Hematopoietic multipotent progenitor cell treated with erythropoietin and hydrocortisone succinate and interleukin-3 and kit ligand, for 15 days (in vitro differentiated cells): ENCODE results near the gene ERCC4.

Source experiments
- DNase-seq: peaks from one replicate; pipeline ENCODE4 v3.0.0-alpha.2; 2015; ENCODE audit warnings: low spot score

ERCC4 gene

DNA sequence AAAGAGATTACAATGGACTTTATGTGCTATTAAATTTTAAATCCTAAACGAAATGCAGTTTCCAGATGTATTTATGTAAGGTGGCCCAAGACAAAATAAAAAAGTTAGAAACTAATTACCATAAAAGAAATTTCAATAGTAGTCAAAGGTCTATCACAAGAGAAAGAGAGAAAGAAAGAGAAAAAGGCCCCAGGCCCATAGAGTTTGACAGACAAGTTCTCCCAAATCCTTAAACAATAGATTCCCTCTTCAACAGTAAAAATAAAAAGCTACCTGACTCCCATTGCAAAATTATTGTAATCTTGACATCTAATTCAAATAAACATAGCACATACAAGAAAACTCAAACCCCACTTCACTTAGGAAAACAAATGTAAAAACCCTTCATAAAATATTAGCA lies 8.6 kb upstream of the ERCC4 start:
- DNase-seq: no peak

DNA sequence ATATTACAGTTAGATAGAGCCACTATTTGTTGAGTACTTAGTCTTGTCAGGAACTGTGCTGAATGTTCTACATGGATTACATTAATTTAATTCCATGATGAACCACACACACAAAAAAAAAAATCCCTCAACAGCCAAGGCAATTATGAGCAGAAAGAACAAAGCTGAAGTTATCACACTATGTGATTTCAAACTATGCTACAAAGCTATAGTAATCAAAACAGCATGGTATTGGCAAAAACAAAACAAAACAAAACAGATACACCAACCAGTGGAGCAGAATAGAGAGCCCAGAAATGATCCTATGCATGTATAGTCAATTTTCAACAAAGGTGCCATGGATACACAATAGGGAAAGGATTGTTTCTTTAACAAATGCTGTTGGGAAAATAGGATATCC lies 8.1 kb upstream of the ERCC4 start:
- no peak for DNase-seq

DNA sequence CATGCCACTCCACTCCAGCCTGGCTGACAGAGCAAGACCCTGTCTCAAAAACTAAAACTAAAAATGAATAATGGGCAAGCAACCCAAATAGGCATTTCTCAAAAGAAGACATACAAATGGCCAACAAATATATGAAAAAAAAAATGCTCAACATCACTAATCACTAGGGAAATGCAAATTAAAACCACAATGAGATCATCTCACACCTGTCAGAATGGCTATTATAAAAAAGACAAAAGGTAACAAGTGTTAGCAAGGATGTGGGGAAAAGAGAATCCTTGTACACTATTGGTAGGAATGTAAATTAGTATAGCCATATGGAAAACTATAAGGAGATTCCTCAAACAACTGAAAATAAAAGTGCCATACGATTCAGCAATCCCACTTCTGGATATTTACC lies 7.1 kb upstream of the ERCC4 start:
- DNase-seq: no peak

DNA sequence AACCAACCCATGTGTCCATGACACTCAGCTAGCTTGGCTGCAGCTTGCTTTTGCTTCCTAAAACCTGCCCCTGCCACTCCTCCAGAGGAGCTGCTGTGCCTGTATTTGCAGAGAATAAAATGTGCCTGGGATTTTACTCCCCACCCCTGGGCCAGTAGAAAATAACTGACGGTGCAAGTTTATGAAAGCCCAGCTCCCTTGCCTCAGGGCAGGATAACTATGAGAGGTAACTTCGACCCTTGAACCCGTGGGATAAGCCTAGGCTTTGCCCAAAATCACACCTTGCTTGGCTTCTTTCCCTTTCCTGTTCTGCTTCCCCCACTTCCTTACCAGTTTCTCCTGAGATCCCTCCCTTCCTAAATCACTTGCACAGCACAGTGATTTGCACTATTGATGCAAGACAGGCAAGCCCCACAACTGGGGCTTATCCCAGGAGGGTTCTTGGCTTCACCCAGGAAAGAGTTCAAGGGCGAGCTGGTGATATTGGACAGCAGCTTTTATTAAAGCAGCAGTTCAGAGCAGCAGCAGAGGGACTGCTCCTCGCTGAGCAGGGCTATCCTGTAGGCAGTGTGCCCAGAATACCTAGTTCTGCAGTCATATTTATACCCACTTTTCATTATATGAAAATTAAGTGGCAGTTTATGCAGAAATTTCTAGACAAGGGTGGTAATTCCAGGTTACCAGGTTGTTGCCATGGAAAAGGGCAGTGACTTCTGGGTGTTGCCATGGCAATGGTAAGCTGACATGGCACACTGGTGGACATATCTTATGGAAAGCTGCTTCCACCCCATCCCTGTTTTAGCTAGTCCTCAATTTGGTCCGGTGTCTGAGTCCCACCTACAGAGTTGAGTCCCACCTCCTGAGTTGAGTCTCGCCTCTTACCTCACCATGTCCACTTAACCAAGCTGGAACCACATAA lies 6.3 kb upstream of the ERCC4 start:
- no peak for DNase-seq

DNA sequence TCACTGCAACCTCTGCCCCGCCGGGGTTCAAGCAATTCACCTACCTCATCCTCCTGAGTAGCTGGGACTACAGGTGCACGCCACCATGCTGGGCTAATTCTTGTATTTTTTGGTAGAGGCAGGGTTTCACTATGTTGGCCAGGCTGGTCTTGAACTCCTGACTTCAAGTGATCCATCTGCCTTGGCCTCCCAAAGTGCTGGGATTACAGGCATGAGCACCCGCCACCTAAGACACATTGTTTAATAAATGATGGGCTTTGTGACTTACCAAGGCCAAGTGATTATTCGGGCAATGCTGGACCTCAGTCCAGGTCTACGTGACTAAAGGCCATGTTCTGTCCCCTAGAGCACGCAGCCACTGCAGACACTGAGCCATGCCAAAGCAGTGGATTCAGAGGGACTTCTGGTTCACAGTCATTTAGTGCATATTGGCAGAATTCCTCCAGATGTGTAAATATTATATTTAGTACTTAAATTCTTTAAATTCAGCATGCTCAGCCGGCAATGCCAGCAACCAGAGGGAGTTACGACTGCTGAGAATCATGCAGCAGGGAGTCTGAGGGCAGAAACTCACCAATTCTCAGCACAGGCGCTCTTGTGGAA lies 4.8 kb upstream of the ERCC4 start:
- DNase-seq: no peak

DNA sequence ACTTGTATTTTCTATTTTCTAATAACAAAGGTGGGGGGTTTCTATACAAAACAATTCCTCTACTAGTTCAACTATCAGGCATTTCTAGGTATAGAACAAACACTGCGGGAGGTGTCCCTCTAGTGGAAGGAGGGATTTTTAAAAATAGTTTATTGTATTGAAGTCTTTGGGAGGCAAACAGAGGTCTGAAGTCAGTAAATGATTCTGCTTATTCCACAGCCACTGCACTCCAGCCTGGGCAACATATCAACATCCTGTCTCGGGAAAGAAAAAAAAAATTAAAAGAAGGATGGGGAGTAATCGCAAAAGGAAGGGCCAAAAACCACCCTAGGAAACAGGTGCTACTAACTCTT lies 648 bp upstream of the ERCC4 start:
- peak; percentile 46 for DNase-seq

DNA sequence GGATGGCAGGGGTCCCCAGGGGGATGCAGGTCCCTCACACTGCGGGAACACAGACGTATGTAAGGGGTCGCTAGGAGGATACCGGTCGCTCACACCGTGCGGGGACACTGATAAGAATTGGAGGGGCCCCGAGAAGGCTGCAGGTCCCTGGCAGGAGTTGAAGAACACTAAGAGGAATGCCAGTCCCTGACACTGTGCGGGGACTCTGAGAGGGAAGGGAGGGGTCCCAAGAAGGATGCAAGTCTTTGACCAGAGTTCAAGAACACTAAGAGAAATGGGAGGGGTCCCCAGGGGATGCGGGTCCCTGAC lies 510 bp downstream of the ERCC4 start:
- DNase-seq: no peak

DNA sequence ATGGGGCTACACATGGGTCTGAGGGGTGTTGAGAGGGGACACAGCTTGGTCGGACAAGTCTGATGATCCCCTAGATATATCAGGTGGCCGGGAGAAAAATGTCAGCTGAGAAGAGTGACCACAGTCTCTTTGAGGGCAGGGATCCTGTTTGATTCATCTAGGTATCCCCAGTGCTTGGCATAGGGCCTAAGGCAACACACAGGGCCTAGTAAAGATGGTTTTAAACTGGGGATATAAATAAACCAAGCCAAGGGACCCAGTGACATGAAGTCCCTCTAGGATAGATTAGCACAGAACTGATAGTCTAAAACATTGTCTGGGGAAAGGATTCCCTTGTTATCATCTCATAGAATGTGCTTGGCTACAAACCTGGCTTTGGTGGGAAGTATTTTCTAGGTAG lies 1.4 kb downstream of the ERCC4 start:
- DNase-seq: no peak

DNA sequence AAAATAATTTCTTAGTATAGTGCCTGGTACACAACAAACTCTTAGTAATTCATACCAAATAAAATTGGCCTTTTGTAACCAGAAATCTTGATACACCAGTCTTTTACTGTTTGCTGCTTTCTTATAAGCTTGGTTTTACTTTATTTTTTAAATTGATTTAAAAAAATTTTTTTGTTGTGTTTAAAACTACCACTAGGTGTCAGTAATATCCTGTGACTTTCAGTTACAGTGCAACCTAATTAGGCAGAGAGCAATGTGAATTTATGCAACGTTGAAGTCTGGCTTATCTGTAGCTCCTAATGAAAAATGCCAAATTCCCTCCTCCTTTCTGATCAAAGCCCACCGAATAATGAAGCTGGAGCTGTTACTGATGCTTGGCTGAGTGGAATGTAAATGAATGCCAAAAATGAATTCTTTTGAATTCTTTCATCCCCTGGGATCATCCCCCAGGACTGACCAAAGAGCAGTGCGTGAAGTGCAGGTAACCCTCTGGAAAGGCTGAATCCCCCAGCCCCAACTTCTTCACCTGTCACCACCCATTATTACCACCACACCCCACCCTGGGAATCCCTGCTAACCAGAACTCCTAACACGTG lies 3.8 kb downstream of the ERCC4 start:
- peak; percentile 76 for DNase-seq

DNA sequence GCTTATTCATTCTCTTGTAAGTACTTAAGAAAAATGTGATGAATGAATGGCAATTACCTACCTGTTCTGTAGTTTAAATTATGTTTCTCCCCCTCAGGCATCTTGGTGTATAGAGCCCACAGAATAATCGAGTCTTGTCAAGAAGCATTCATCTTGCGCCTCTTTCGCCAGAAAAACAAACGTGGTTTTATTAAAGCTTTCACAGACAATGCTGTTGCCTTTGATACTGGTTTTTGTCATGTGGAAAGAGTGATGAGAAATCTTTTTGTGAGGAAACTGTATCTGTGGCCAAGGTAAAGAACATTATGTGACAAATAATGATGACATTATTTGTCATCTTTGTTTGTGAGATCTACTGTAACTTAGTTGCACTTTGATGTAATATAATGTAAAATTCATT lies 6.5 kb downstream of the ERCC4 start:
- DNase-seq: no peak

DNA sequence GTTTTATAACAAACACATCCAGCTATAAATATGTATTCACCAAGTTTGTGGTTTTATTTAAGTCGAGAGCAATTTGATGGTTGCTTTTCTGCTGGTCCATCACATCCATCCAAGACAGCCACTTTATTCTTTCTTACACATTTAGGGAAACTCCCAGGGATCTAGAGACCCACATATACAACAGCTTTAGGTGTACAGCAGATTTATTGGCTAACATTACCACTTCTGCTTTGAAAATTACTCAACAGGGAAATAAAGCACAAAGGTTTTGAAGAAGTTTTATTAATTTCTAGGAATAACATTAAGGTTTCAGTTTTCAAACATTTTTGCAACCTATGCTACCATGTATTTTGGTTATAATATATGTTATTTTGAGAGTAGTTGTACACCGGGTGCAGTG lies 6.9 kb downstream of the ERCC4 start:
- DNase-seq: no peak

DNA sequence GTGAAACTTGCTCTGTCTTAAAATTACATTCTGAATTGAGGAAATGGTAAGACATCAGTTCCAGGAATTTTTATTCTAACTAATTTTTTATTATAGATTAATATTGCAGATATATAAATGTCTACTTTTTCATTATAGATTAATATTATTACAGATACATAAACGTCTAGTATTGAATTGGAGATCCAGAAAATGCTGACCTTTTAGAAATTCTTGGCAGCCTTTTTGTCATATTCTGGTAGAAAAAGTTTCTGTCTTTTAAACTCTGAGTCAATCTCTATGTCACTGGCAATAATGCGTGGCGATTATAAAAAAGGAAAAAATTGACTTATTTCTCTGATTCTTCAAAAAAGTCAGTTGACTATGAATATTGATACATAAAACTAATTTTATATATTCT lies 8.7 kb downstream of the ERCC4 start:
- no peak for DNase-seq

DNA sequence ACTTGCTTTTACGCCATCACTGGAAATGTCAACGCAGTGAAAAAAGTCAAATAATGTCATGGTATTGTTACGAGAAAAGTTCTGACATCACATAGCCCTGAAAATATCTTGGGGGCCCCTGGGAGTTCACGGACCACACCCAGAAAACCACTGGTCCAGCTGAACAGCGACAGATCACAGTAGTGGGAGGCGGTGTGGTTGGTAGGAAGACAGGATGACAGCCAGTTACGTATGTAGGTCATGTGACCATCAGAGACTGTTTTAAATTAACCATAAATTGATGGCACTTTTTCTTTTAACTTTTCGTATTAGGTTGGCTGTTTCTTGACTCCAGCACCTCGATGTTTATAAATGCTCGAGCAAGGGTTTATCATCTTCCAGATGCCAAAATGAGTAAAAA lies 11.9 kb downstream of the ERCC4 start:
- no peak for DNase-seq

DNA sequence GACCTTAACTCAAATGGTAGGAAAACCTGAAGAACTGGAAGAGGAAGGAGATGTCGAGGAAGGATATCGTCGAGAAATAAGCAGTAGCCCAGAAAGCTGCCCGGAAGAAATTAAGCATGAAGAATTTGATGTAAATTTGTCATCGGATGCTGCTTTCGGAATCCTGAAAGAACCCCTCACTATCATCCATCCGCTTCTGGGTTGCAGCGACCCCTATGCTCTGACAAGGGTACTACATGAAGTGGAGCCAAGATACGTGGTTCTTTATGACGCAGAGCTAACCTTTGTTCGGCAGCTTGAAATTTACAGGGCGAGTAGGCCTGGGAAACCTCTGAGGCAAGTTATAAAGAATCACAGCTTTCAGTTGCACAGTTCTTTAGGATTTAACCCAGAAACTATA lies 15.5 kb downstream of the ERCC4 start:
- DNase-seq: peak; percentile 38

DNA sequence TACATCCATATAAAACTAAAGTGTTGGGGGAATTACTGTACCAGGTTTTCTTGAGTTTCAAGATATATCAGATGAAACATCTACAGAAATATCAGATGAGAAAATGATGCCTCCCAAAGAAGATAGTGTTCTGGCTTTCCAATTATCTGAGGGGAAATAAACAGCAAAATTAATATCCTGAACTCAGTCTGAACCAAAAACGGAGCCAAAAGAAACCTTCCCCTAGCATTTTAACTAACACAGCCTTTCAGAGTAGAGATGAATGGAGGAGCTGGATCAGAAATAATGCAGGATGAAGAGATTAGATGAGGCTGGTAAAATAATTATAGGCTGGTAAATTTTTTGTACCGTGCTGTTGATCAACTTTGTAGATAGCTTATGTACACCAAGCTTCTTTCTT lies 16.2 kb downstream of the ERCC4 start:
- DNase-seq: no peak

DNA sequence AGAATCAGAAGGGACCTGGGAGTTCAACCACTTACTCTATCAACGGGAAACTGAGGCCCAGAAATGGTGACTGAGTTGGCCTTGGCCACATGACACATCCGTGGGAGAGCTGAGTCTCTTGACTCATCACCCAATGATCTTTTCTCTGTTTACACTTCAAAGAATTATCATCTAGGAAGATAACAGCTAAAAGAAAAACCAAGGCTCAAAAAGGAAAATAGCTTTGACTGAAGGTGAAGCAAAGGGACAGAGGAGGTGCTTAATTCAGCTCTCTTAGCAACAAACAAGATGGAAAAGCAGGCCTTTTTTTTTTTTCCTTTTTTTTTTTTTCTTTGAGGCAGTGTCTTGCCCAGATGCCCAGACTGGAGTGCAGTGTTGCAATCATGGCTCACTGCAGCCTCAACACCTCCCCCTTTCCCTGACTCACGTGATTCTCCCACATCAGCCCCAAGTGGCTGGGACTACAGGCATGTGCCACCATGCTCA lies 16.7 kb downstream of the ERCC4 start:
- DNase-seq: no peak

DNA sequence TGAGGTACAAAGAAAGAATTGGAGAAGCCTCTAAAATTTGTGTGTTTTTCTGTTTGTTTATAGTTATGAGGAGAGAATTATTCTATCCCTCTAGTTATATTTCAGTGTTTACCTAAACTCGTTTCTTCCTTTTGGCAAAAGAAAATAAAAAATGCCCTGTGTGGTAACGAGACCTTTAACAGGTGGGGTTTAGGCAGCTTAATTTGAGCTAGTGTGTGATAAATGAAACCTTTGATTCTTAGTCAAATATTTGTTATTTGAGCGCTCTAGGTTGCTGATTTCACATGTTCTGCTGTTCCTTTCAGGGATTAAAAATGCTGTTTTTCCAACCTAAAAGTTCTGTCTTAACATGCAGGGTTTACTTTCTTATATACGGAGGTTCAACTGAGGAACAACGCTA lies 17.5 kb downstream of the ERCC4 start:
- no peak for DNase-seq

DNA sequence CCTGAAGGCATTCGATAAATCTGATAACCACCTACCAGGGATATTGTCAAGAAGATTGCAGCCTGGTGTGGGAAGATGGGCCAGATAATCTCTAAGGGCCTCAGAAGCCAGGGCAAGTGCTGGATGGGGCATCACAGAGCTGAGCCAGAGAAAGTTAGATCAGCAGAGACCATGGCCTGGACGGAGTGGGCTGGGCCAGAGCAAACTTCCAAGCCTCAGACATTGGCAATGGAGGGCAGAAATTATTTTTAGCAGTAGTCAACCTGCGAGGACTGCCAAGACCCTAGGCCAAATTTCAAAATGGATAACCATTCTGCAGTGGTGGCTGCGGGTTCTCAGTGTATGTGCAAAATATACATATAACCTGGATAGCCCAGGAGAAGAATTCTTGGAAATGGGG lies 18.5 kb downstream of the ERCC4 start:
- no peak for DNase-seq

DNA sequence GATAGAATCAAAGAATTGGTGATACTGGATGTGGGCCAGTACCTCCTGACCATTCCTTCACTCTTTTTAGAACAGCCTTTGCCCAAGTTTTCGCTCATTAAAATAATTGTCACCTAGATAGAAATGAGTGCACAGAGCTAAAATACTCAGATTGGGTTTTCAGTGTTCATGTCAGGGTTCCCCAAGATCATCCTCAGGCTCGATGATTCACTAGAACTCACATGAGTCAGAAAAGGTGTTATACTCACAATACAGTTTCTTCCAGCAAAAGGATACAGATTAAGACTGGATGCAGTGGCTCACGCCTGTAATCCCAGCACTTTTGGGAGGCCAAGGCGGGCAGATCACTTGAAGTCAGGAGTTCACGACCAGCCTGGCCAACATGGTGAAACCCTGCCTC lies 19.9 kb downstream of the ERCC4 start:
- DNase-seq: no peak

DNA sequence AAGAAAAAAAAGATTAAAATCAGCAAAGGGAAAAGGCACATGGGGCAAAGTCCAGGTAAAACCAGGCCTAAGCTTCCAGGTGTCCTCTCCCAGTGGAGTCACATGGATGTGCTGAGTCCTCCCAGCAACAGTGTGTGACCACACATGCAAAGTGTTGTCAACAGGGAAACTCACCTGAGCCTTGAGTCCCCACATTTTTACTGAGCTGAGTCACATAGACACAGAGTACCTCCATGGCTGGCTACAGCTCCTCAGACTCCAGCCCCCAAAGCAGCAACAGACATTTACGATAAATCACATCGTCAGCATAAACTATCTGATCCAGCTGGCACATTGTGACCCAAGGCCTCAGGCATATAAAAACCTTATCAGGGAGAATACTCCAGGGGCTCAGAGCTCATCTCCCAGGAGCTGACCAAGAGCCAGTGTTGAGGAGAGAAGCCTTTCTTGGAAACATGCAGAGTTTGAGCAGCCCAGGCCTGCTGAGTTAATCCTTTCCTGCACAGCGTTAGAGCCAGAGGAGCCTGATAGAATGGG lies 20.5 kb downstream of the ERCC4 start:
- DNase-seq: no peak

DNA sequence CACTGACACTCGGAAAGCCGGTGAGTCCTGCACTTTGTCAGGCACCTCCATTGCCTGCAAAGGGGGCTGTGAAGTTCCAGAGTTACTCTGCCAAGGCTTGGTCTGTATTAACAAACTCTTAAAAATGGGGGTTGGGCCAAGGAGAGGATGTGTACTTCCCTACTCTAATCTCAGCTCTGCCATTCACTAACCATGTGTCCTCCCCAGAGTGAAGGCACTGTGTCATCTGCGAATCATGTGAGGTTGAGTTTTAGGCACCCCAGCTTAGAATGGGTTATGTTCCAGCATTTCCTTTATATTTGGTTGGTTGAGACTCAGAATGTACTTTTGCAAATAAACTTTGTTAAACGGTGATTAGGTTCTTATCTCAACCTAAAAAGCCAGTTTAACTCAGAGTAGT lies 24.9 kb downstream of the ERCC4 start:
- DNase-seq: no peak

DNA sequence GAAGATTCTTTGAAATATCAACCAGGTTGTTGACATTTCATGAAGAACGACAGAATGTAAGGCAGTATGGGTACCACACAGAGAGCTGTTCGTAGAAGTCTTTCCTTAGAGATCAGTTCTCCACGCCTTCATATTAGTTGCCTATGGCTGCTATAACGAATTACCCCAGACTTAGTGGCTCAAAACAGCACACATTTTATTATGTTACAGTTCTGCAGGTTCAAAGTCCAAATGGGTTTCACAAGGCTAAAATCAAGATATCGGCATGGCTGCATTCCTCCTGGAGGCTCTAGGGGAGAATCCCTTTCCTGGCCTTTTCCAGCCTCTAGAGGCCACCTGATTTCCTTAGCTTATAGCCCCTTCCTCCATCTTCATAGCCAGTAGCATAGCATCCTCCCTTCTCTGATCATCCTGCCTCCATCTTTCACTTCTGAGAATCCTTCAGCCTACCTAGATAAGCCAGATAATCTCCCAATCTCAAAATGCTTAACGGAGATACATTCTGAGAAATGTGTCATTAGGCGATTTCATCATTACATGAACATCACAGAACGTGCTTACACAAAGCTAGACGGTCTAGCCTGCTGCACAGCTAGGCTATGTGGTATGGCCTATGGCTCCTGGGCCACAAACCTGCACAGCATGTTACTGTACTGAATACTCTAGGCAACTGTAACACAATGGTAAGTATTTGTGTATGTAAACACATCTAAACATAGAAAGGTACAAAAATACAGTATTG lies 26.0 kb downstream of the ERCC4 start:
- no peak for DNase-seq

DNA sequence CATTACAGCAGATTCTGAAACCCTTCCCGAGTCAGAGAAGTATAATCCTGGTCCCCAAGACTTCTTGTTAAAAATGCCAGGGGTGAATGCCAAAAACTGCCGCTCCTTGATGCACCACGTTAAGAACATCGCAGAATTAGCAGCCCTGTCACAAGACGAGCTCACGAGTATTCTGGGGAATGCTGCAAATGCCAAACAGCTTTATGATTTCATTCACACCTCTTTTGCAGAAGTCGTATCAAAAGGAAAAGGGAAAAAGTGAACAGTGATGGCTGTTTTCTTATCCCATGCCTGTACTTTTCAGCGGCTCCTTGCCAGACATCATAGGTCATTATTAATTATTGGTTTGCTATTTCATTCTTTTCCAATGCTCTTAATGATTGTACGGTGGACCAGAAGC lies 28.1 kb downstream of the ERCC4 start:
- DNase-seq: no peak
